HepG2 (cell line): ENCODE data around the gene ABHD2. TPM values are rescaled to one million over a fixed set of nuclear protein-coding genes. Genes with fewer than 3 reads are reported as not detected.

Source experiments
- ATF7 ChIP-seq, 2 experiments: fragments of 450-650 bp in 1 of 2; sonication (generic) in 1 of 2; formaldehyde crosslinking in 1 of 2; IDR thresholded peaks; 2 replicates each; pipeline versions ENCODE4 v1.4.0 to v1.6.1; 2016 to 2020; ENCODE audit warnings: antibody characterized with exemption in 1 of 2, mild to moderate bottlenecking in 1 of 2, missing genetic modification reagents in 1 of 2
- HDAC1 ChIP-seq: sonication (generic); formaldehyde crosslinking; IDR thresholded peaks from 2 replicates; pipeline ENCODE4 v1.5.1; 2020; ENCODE audit warnings: mild to moderate bottlenecking, missing genetic modification reagents
- HNF4A ChIP-seq: sonication (generic); formaldehyde crosslinking; IDR thresholded peaks from 2 replicates; pipeline ENCODE4 v1.4.0; 2020; ENCODE audit warnings: missing genetic modification reagents
- KLF12 ChIP-seq: sonication (generic); formaldehyde crosslinking; IDR thresholded peaks from 2 replicates; pipeline ENCODE4 v1.4.0; 2020; ENCODE audit warnings: missing genetic modification reagents, borderline replicate concordance
- MLLT10 ChIP-seq: sonication (generic); formaldehyde crosslinking; IDR thresholded peaks from 2 replicates; pipeline ENCODE4 v1.4.0; 2020; ENCODE audit warnings: missing genetic modification reagents
- NONO ChIP-seq, 2 experiments: fragments of 450-650 bp in 1 of 2; sonication (generic) in 1 of 2; formaldehyde crosslinking in 1 of 2; IDR thresholded peaks in 1 of 2; conservative IDR thresholded peaks in 1 of 2; 2 replicates each; pipeline versions ENCODE4 v1.6.1 to v1.8.0; 2017 to 2022; ENCODE audit warnings: mild to moderate bottlenecking in 1 of 2, missing genetic modification reagents in 1 of 2, moderate library complexity in 1 of 2
- SETDB1 ChIP-seq: sonication (generic); formaldehyde crosslinking; IDR thresholded peaks from 2 replicates; pipeline ENCODE4 v1.5.1; 2020; ENCODE audit warnings: missing genetic modification reagents, mild to moderate bottlenecking, borderline replicate concordance
- ZBTB25 ChIP-seq: IDR thresholded peaks from 2 replicates; pipeline ENCODE4 v1.6.1; 2018; ENCODE audit warnings: missing genetic modification reagents
- ZBTB40 ChIP-seq, 2 experiments: fragments of 450-650 bp in 1 of 2; sonication (generic) in 1 of 2; formaldehyde crosslinking in 1 of 2; IDR thresholded peaks; 2 replicates each; pipeline versions ENCODE4 v1.6.1 to v1.8.0; 2016 to 2022; ENCODE audit warnings: antibody characterized with exemption in 1 of 2, mild to moderate bottlenecking in 1 of 2, missing genetic modification reagents in 1 of 2
- ZFX ChIP-seq: sonication (generic); formaldehyde crosslinking; IDR thresholded peaks from 2 replicates; pipeline ENCODE4 v1.4.0; 2020; ENCODE audit warnings: mild to moderate bottlenecking, low read depth, missing genetic modification reagents, moderate library complexity
- ZNF138 ChIP-seq: sonication (generic); formaldehyde crosslinking; IDR thresholded peaks from 2 replicates; pipeline ENCODE4 v1.5.0; 2020; ENCODE audit warnings: mild to moderate bottlenecking, low read depth, missing genetic modification reagents
- ZNF713 ChIP-seq: sonication (generic); formaldehyde crosslinking; IDR thresholded peaks from 2 replicates; pipeline ENCODE4 v1.4.0; 2020; ENCODE audit warnings: mild to moderate bottlenecking, missing genetic modification reagents
- polyA plus RNA-seq, 8 experiments: library from polyadenylated mRNA; depleted of rRNA in 3 of 8; stranded (reverse) in 7 of 8; unstranded in 1 of 8; fragments of >200 nt; fragmentation: Illumina TruSeq in 4 of 8; extraction: Trizol in 4 of 8; gene quantifications; 2 replicates each; pipeline versions ENCODE4 v1.2.1 to v1.2.3, GENCODE V29; 2011 to 2016; ENCODE audit warnings: low read depth in 4 of 8, missing spikeins in 1 of 8, mixed read lengths in 1 of 8; ENCODE audit not compliant: insufficient read depth in 1 of 8
- total RNA-seq, 5 experiments: library from RNA; depleted of rRNA; stranded (reverse); fragments of >200 nt; fragmentation: Illumina TruSeq; extraction: Trizol; gene quantifications; 2 replicates each; pipeline ENCODE4 v1.2.3, GENCODE V29; 2016; ENCODE audit warnings: low read depth in 1 of 5
- TF ChIP-seq, protein P1 (sequence below): sonication (generic); formaldehyde crosslinking; IDR thresholded peaks from 2 replicates; pipeline ENCODE4 v1.4.0; 2020; ENCODE audit warnings: mild to moderate bottlenecking, missing genetic modification reagents

ABHD2 gene
- total and polyA plus RNA-seq, 2 of the 13 experiments (the other 11 are each of a cell fraction or from before 2014, with no cell fraction given) = 14.8 to 22.4 TPM

GRCh38 chr15:89112341-89112971, 24.2 kb downstream of the ABHD2 start (continued):
- no peak for TF ChIP-seq ZFX
- TF ChIP-seq HDAC1 (CRISPR knock-in tag) = peak; percentile 28; the same call in 1 of the 2 replicates
- no peak; the same call in 1 of the 2 replicates for TF ChIP-seq KLF12 (CRISPR knock-in tag)
- TF ChIP-seq ATF7 (IDR thresholded peaks at IDR 0.05) = no peak
- no peak for TF ChIP-seq ATF7 (CRISPR knock-in tag; IDR thresholded peaks at IDR 0.05)
- no peak for TF ChIP-seq NONO (IDR thresholded peaks at IDR 0.05)
- 0 out of 2 replicates have a peak, but pooled peaks have one; percentile 27 for TF ChIP-seq NONO (CRISPR knock-in tag; conservative IDR thresholded peaks at IDR 0.05)
- no peak for TF ChIP-seq ZNF138
- TF ChIP-seq HNF4A (CRISPR knock-in tag) = peak; percentile 83
- TF ChIP-seq MLLT10 (CRISPR knock-in tag) = no peak
- no peak for TF ChIP-seq SETDB1 (CRISPR knock-in tag)
- no peak for TF ChIP-seq ZNF713
- TF ChIP-seq ZBTB40 (IDR thresholded peaks at IDR 0.05) = no peak
- no peak for TF ChIP-seq ZBTB40 (CRISPR knock-in tag; IDR thresholded peaks at IDR 0.05)
- TF ChIP-seq, protein P1, sequence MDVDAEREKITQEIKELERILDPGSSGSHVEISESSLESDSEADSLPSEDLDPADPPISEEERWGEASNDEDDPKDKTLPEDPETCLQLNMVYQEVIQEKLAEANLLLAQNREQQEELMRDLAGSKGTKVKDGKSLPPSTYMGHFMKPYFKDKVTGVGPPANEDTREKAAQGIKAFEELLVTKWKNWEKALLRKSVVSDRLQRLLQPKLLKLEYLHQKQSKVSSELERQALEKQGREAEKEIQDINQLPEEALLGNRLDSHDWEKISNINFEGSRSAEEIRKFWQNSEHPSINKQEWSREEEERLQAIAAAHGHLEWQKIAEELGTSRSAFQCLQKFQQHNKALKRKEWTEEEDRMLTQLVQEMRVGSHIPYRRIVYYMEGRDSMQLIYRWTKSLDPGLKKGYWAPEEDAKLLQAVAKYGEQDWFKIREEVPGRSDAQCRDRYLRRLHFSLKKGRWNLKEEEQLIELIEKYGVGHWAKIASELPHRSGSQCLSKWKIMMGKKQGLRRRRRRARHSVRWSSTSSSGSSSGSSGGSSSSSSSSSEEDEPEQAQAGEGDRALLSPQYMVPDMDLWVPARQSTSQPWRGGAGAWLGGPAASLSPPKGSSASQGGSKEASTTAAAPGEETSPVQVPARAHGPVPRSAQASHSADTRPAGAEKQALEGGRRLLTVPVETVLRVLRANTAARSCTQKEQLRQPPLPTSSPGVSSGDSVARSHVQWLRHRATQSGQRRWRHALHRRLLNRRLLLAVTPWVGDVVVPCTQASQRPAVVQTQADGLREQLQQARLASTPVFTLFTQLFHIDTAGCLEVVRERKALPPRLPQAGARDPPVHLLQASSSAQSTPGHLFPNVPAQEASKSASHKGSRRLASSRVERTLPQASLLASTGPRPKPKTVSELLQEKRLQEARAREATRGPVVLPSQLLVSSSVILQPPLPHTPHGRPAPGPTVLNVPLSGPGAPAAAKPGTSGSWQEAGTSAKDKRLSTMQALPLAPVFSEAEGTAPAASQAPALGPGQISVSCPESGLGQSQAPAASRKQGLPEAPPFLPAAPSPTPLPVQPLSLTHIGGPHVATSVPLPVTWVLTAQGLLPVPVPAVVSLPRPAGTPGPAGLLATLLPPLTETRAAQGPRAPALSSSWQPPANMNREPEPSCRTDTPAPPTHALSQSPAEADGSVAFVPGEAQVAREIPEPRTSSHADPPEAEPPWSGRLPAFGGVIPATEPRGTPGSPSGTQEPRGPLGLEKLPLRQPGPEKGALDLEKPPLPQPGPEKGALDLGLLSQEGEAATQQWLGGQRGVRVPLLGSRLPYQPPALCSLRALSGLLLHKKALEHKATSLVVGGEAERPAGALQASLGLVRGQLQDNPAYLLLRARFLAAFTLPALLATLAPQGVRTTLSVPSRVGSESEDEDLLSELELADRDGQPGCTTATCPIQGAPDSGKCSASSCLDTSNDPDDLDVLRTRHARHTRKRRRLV (CRISPR knock-in tag) = no peak
- TF ChIP-seq ZBTB25 (CRISPR knock-in tag) = no peak
